Kidney (tissue), 14 donors: ENCODE results near the gene TTR. TPM values are rescaled to one million over a fixed set of nuclear protein-coding genes. Genes with fewer than 3 reads are reported as not detected.

ENCODE experiments used
- DNase-seq, 5 donors: peaks; one replicate each; pipeline ENCODE4 v3.0.0-alpha.2; 2013 to 2020
- FAIRE-seq: peaks from 2 replicates; lab custom pipeline; 2012; peaks lifted over from hg19 to GRCh38; lab: Jason Lieb, UNC
- H3K27ac ChIP-seq, 2 donors: one replicate each; pipeline ENCODE4 v1.7.0; 2013; ENCODE audit warnings: low read depth in 2 of 2, low read length in 2 of 2, inconsistent platforms in 1 of 2
- H3K27me3 ChIP-seq: one replicate; pipeline ENCODE4 v1.7.1; 2013; ENCODE audit warnings: low read length, inconsistent platforms; ENCODE audit not compliant: control insufficient read depth, insufficient read depth
- H3K36me3 ChIP-seq, 3 donors: one replicate each; pipeline versions ENCODE4 v1.7.0 to v1.7.1; 2013; ENCODE audit warnings: low read length in 3 of 3, control low read depth in 1 of 3, inconsistent platforms in 1 of 3; ENCODE audit not compliant: insufficient read depth in 3 of 3, control insufficient read depth in 2 of 3
- H3K4me1 ChIP-seq, 3 donors: one replicate each; pipeline versions ENCODE4 v1.7.0 to v1.7.1; 2013; ENCODE audit warnings: low read length in 3 of 3, inconsistent platforms in 1 of 3, low read depth in 1 of 3; ENCODE audit not compliant: control insufficient read depth in 2 of 3, insufficient read depth in 2 of 3
- H3K4me3 ChIP-seq, 3 donors: one replicate each; pipeline versions ENCODE4 v1.7.0 to v1.8.1; 2013; ENCODE audit warnings: low read length in 3 of 3, control low read depth in 1 of 3, inconsistent platforms in 1 of 3
- H3K9ac ChIP-seq, 3 donors: one replicate each; pipeline versions ENCODE4 v1.7.0 to v1.7.1; 2013; ENCODE audit warnings: low read length in 3 of 3, control low read depth in 1 of 3, inconsistent platforms in 1 of 3
- H3K9me3 ChIP-seq, 3 donors: one replicate each; pipeline versions ENCODE4 v1.7.0 to v1.7.1; 2013; ENCODE audit warnings: low read length in 3 of 3, control low read depth in 1 of 3, inconsistent platforms in 1 of 3; ENCODE audit not compliant: control insufficient read depth in 2 of 3, insufficient read depth in 1 of 3
- CTCF ChIP-seq: IDR thresholded peaks from 3 replicates; pipeline ENCODE4 v1.5.1; 2012; ENCODE audit warnings: mild to moderate bottlenecking, moderate library complexity, borderline replicate concordance; ENCODE audit not compliant: insufficient read depth; ENCODE audit errors: extremely low read depth
- intact Hi-C: fragments of 100-400 bp; cut with DNase I; formaldehyde crosslinking; loops from one replicate; pipeline ENCODE4 v1.11.1; 2022
- polyA plus RNA-seq: library from polyadenylated mRNA; stranded (reverse); fragments of 350-450 nt; fragmentation: Illumina TruSeq; extraction: RNeasy Lipid Tissue Mini Kit (QIAGEN cat#74804); gene quantifications from one replicate; pipeline ENCODE4 v1.2.3, GENCODE V29; 2014; ENCODE audit warnings: low read depth, low replicate concordance; ENCODE audit not compliant: insufficient read depth
- total RNA-seq: library from RNA; stranded (reverse); fragmentation: NEBNext Ultra II Directional; extraction: Animal tissue kit (Norgen Biotek cat#: 25700); gene quantifications from one replicate; pipeline ENCODE4 v1.2.1, GENCODE V29; 2021
- donor health status: control.
- donor health status: control.
- donor health status: control.
- donor health status: control.
- donor health status: control.
- donor health status: DM: yes; HTN: yes; CAD: no.
- donor health status: Normal renal cell carcinoma (clear cell type).

Gene TTR
- total and polyA plus RNA-seq, 2 donors from 2014 or later = 4.4 TPM; not detected in 1

GRCh38 chr18:31586616-31587015, 5.1 kb upstream of the TTR start:
- no peaks in the 10 kb centered on the region for H3K9me3 ChIP-seq
- TF ChIP-seq CTCF = no peak
- H3K36me3 ChIP-seq = no peaks in the 10 kb centered on the region
- no peak overlapping the region for H3K27ac ChIP-seq
- H3K27me3 ChIP-seq = no peaks in the 10 kb centered on the region
- no peaks in the 10 kb centered on the region for H3K4me1 ChIP-seq
- DNase-seq (no peak), FAIRE-seq (no peak)
- no peak overlapping the region for H3K4me3 ChIP-seq
- H3K9ac ChIP-seq = no peak overlapping the region
- intact Hi-C loops = no loop called here

- no peak for TF ChIP-seq CTCF
- DNase-seq (no peak), FAIRE-seq (no peak)
- intact Hi-C loops = no loop called here
- no peak overlapping the region for H3K27ac ChIP-seq
- no peaks in the 10 kb centered on the region for H3K36me3 ChIP-seq
- no peak overlapping the region for H3K9ac ChIP-seq
- no peaks in the 10 kb centered on the region for H3K4me1 ChIP-seq
- H3K4me3 ChIP-seq = no peak overlapping the region
- H3K27me3 ChIP-seq = no peaks in the 10 kb centered on the region
- no peaks in the 10 kb centered on the region for H3K9me3 ChIP-seq
Observed at GRCh38 chr18:31587529-31587928, 4.1 kb upstream of the TTR start.

- no peaks in the 10 kb centered on the region for H3K4me1 ChIP-seq
- no peak overlapping the region for H3K9ac ChIP-seq
- H3K27ac ChIP-seq = no peak overlapping the region
- intact Hi-C loops = no loop called here
- DNase-seq (no peak), FAIRE-seq (no peak)
- no peak for TF ChIP-seq CTCF
- no peaks in the 10 kb centered on the region for H3K27me3 ChIP-seq
- H3K4me3 ChIP-seq = no peak overlapping the region
- no peaks in the 10 kb centered on the region for H3K9me3 ChIP-seq
- H3K36me3 ChIP-seq = no peaks in the 10 kb centered on the region
Observed at GRCh38 chr18:31590570-31590969, 1.1 kb upstream of the TTR start.

GRCh38 chr18:31591113-31591512, 564 bp upstream of the TTR start:
- FAIRE-seq (no peak), DNase-seq (peak in 1 of 5 donors; percentile 13)
- no peaks in the 10 kb centered on the region for H3K36me3 ChIP-seq
- no peak overlapping the region for H3K27ac ChIP-seq
- no peaks in the 10 kb centered on the region for H3K9me3 ChIP-seq
- intact Hi-C loops = no loop called here
- no peak overlapping the region for H3K9ac ChIP-seq
- no peak for TF ChIP-seq CTCF
- no peaks in the 10 kb centered on the region for H3K4me1 ChIP-seq
- no peaks in the 10 kb centered on the region for H3K27me3 ChIP-seq
- H3K4me3 ChIP-seq = no peak overlapping the region
